ENCODE results near the gene DMAC1. TPM values are rescaled to one million over a fixed set of nuclear protein-coding genes. Genes with fewer than 3 reads are reported as not detected.
A peak's percentile ranks its signal among the peaks of the same experiment; 100 is the strongest.

The DMAC1 gene
- total and polyA plus RNA-seq, 5 donors: 26.4 to 130 (median 112) TPM

- DNase-seq (no peak), ATAC-seq (no peak)
- intact Hi-C loops (cut with DNase I): no loop called here
- no peaks in the 10 kb centered on the region for H3K27me3 ChIP-seq (ENCODE audit: control insufficient read depth, insufficient read depth)
- no peaks in the 10 kb centered on the region for H3K4me1 ChIP-seq (ENCODE audit: control insufficient read depth, insufficient read depth, low read length)
- no peaks in the 10 kb centered on the region for H3K9me3 ChIP-seq (ENCODE audit: control insufficient read depth, low read length)
- 93% methylated on average over 5 of the region's 5 CpGs for WGBS
- no peak overlapping the region for H3K27ac ChIP-seq (ENCODE audit: low read length)
- no peak overlapping the region for H3K4me3 ChIP-seq (ENCODE audit: low read length)
These were observed 15.9 kb downstream of the DMAC1 start for GRCh38 chr9:7783635-7784063.

GRCh38 chr9:7782400-7783120, 17.0 kb downstream of the DMAC1 start:
- no peaks in the 10 kb centered on the region for H3K9me3 ChIP-seq (ENCODE audit: control insufficient read depth, low read length)
- 49% methylated on average over 3 of the region's 3 CpGs for WGBS
- intact Hi-C loops (cut with DNase I): no loop called here

GRCh38 chr9:7780261-7780988, 19.2 kb downstream of the DMAC1 start:
- no peaks in the 10 kb centered on the region for H3K27me3 ChIP-seq (ENCODE audit: control insufficient read depth, insufficient read depth)
- H3K27ac ChIP-seq (ENCODE audit: low read length): no peak overlapping the region
- no peaks in the 10 kb centered on the region for H3K4me1 ChIP-seq (ENCODE audit: control insufficient read depth, insufficient read depth, low read length)
- DNase-seq (no peak), ATAC-seq (no peak)
- intact Hi-C loops (cut with DNase I): no loop called here
- 30% methylated on average over 3 of the region's 3 CpGs for WGBS
- no peaks in the 10 kb centered on the region for H3K9me3 ChIP-seq (ENCODE audit: control insufficient read depth, low read length)
- H3K4me3 ChIP-seq (ENCODE audit: low read length): no peak overlapping the region

More at GRCh38 chr9:7782400-7783120, 17.0 kb downstream of the DMAC1 start:
- Histone ChIP-seq H3K27me3 (ENCODE audit: control insufficient read depth, insufficient read depth) (no peaks in the 10 kb centered on the region), H3K27ac (ENCODE audit: low read length) (no peak overlapping the region), H3K4me3 (ENCODE audit: low read length) (no peak overlapping the region), H3K4me1 (ENCODE audit: control insufficient read depth, insufficient read depth, low read length) (no peaks in the 10 kb centered on the region)
- DNase-seq: no peak
- peak in 1 of 2 donors; percentile 14 for ATAC-seq

GRCh38 chr9:7778851-7779600, 20.6 kb downstream of the DMAC1 start:
- Histone ChIP-seq H3K9me3 (ENCODE audit: control insufficient read depth, low read length) (no peaks in the 10 kb centered on the region), H3K27me3 (ENCODE audit: control insufficient read depth, insufficient read depth) (no peaks in the 10 kb centered on the region), H3K4me3 (ENCODE audit: low read length) (no peak overlapping the region), H3K4me1 (ENCODE audit: control insufficient read depth, insufficient read depth, low read length) (no peaks in the 10 kb centered on the region), H3K27ac (ENCODE audit: low read length) (no peak overlapping the region)
- intact Hi-C loops (cut with DNase I): no loop called here
- DNase-seq (no peak), ATAC-seq (no peak)
- 88% methylated on average over 2 of the region's 2 CpGs for WGBS

DNA sequence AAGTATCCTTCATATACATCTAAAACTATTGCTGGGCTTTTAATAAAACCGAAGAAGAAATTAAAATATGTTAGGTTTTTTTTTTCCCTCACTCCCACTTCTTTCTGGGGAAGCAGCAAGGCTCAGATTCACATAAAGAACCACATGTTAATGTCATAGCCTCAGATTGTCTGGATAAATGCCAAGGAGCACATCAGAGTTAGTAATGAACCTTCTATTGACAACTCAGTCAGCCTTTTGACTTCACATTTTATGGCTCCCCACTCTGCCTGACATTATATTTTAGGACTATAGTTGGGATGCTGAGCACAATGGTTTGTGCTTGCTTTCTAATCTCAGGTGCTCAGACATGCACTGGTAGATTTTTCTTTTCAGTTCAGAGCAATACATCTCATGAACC, 21.8 kb downstream of the DMAC1 start:
- no peak overlapping the region for H3K27ac ChIP-seq (ENCODE audit: low read length)
- DNase-seq (no peak), ATAC-seq (no peak)
- H3K4me3 ChIP-seq (ENCODE audit: low read length): no peak overlapping the region
- 63% methylated on average over 1 of the region's 1 CpG for WGBS
- no peaks in the 10 kb centered on the region for H3K9me3 ChIP-seq (ENCODE audit: control insufficient read depth, low read length)
- no peaks in the 10 kb centered on the region for H3K4me1 ChIP-seq (ENCODE audit: control insufficient read depth, insufficient read depth, low read length)
- H3K27me3 ChIP-seq (ENCODE audit: control insufficient read depth, insufficient read depth): no peaks in the 10 kb centered on the region
- intact Hi-C loops (cut with DNase I): no loop called here

GRCh38 chr9:7770111-7770510, 29.5 kb downstream of the DMAC1 start:
- Histone ChIP-seq H3K4me1 (ENCODE audit: control insufficient read depth, insufficient read depth, low read length) (no peaks in the 10 kb centered on the region), H3K4me3 (ENCODE audit: low read length) (no peak overlapping the region), H3K9me3 (ENCODE audit: control insufficient read depth, low read length) (no peaks in the 10 kb centered on the region), H3K27me3 (ENCODE audit: control insufficient read depth, insufficient read depth) (no peaks in the 10 kb centered on the region), H3K27ac (ENCODE audit: low read length) (no peak overlapping the region)
- no peak for ATAC-seq
- no peak for DNase-seq
- 38% methylated on average over 2 of the region's 2 CpGs for WGBS
- intact Hi-C loops (cut with DNase I): no loop called here

DNA sequence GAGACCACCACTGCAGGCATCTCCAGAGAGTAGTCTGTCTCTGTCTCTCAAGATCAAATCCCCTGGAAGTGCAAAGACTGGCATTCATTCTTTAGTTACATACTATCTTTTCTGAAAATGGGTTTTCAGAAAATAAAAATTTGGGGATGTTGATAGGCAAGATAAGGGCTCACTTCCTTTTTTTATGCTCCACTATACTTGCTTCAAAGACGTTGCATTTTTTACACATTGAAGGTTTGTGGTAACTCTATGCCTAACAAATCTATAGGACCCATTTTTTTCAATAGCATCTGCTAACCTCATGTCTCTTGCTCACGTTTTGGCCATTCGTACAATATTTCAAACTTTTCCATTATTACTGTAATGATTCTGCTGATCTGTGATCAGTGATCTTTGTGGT, 37.0 kb downstream of the DMAC1 start:
- DNase-seq (no peak), ATAC-seq (no peak)
- no peak overlapping the region for H3K4me3 ChIP-seq (ENCODE audit: low read length)
- no peaks in the 10 kb centered on the region for H3K4me1 ChIP-seq (ENCODE audit: control insufficient read depth, insufficient read depth, low read length)
- H3K27me3 ChIP-seq (ENCODE audit: control insufficient read depth, insufficient read depth): no peaks in the 10 kb centered on the region
- WGBS: 79% methylated on average over 3 of the region's 3 CpGs
- no peak overlapping the region for H3K27ac ChIP-seq (ENCODE audit: low read length)
- intact Hi-C loops (cut with DNase I): no loop called here
- H3K9me3 ChIP-seq (ENCODE audit: control insufficient read depth, low read length): no peaks in the 10 kb centered on the region

DNA sequence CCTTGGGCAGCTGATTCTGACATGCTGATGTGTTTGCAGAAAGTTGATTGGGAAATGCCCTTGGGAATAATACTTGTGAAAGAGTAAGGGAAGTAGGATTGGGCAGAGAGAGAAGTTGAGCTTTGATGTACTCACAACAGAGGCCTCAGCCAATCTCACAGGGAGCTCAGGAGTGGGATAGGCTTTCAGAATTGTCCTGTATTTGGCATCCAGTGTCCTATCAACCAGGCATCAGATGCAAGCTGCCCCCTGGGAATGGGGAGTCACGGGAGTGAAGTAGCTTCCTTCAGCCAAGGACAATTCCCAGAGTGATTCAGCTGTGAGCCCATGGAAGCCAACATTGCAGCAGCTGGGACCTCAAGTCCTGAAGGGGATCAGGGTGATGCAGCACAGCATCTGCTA, 39.6 kb downstream of the DMAC1 start:
- H3K27me3 ChIP-seq (ENCODE audit: control insufficient read depth, insufficient read depth): no peaks in the 10 kb centered on the region
- H3K9me3 ChIP-seq (ENCODE audit: control insufficient read depth, low read length): no peaks in the 10 kb centered on the region
- WGBS: 49% methylated on average over 1 of the region's 1 CpG
- intact Hi-C loops (cut with DNase I): no loop called here
- peak in 2 of 3 donors; percentile 9 to 40 for DNase-seq
- no peaks in the 10 kb centered on the region for H3K4me1 ChIP-seq (ENCODE audit: control insufficient read depth, insufficient read depth, low read length)
- no peak overlapping the region for H3K27ac ChIP-seq (ENCODE audit: low read length)
- H3K4me3 ChIP-seq (ENCODE audit: low read length): no peak overlapping the region
- ATAC-seq: peak; percentile 55 to 62

DNA sequence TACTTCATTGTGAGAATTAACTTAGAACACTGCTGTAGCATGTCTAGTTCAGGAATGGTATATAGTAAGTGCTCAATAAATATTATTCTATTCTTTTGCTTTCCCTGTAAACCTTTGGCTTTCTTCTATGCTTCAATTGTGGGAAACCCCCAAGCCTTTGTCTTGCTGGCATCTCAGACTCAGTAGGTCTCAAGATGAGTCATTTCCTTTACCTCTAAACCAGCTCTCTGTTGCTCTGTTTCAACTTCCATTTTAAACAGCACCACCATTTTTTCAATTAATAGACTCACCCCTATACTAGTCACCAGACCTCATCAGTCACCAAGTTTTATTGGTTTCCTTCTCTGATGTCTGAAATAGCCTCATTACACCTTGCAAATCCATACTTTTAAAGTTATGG, 43.5 kb downstream of the DMAC1 start:
- no peaks in the 10 kb centered on the region for H3K9me3 ChIP-seq (ENCODE audit: control insufficient read depth, low read length)
- ATAC-seq: no peak
- no peak overlapping the region for H3K4me3 ChIP-seq (ENCODE audit: low read length)
- H3K27ac ChIP-seq (ENCODE audit: low read length): no peak overlapping the region
- H3K4me1 ChIP-seq (ENCODE audit: control insufficient read depth, insufficient read depth, low read length): no peaks in the 10 kb centered on the region
- intact Hi-C loops (cut with DNase I): loop anchor here in 1 of 4 donors (10.0 kb wide), 1 partner anchor 69 kb away; no protein-coding TSS in a partner anchor
- no peak for DNase-seq
- no peaks in the 10 kb centered on the region for H3K27me3 ChIP-seq (ENCODE audit: control insufficient read depth, insufficient read depth)

DNA sequence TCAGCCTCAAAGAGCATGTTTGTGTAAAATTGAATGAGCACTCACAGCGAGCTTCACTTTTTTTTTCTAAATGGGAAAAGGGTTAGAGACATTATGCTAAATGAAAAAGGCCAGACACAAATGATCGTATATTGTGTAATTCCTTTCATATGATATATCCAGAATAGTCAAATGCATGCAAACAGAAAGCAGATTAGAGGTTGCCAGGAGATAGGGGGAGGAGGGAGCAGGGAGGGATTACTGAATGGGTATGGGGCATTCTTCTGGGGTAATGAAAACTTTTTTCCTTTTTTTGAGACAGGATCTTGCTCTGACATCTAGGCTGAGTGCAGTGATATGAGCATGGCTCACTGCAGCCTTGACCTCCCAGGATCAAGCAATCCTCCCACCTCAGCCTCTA, 47.1 kb downstream of the DMAC1 start:
- no peak overlapping the region for H3K27ac ChIP-seq (ENCODE audit: low read length)
- H3K4me1 ChIP-seq (ENCODE audit: control insufficient read depth, insufficient read depth, low read length): no peaks in the 10 kb centered on the region
- no peak for DNase-seq
- intact Hi-C loops (cut with DNase I): loop anchor here in 1 of 4 donors (10.0 kb wide), 1 partner anchor 72 kb away; no protein-coding TSS in a partner anchor
- no peaks in the 10 kb centered on the region for H3K27me3 ChIP-seq (ENCODE audit: control insufficient read depth, insufficient read depth)
- no peak overlapping the region for H3K4me3 ChIP-seq (ENCODE audit: low read length)
- WGBS: 63% methylated on average over 2 of the region's 2 CpGs
- H3K9me3 ChIP-seq (ENCODE audit: control insufficient read depth, low read length): no peaks in the 10 kb centered on the region
- no peak for ATAC-seq

All from right cardiac atrium (tissue), 5 donors.